ENCODE measurements around the gene ZNF564.

GRCh38 chr19:12564016-12564664 is 12.9 kb upstream of the ZNF564 start:
- no peak for TF ChIP-seq YY1 (IDR thresholded peaks at IDR 0.05; ENCODE audit: insufficient read depth, insufficient read length)
- no peak for TF ChIP-seq ZNF274 (IDR thresholded peaks at IDR 0.05; ENCODE audit: low read depth, low read length)
- no peak for TF ChIP-seq SUZ12 (IDR thresholded peaks at IDR 0.05; ENCODE audit: extremely low read depth, insufficient read depth, insufficient read length)

Measured in NT2/D1 (cell line).